ENCODE results near the gene APC2. TPM values are rescaled to one million over a fixed set of nuclear protein-coding genes. Genes with fewer than 3 reads are reported as not detected.

The APC2 gene
- total and polyA plus RNA-seq, 12 donors, result 0.06 to 12.9 (median 0.77) TPM

GRCh38 chr19:1495051-1495798 lies 45.3 kb downstream of the APC2 start:
- no peak overlapping the region for H3K4me3 ChIP-seq
- TF ChIP-seq CTCF (IDR thresholded peaks at IDR 0.05) (no peak), POLR2A (IDR thresholded peaks at IDR 0.05) (no peak)
- peaks cover 23 to 25% of the 10 kb centered on the region in 2 donors for H3K4me1 ChIP-seq (replicated peaks in 1 of 2)
- no peaks in the 10 kb centered on the region for H3K27me3 ChIP-seq
- no peak overlapping the region for H3K27ac ChIP-seq
- no peaks in the 10 kb centered on the region for H3K36me3 ChIP-seq (replicated peaks in 1 of 2)
- intact Hi-C loops (cut with DNase I), result no loop called here
- H3K9me3 ChIP-seq (replicated peaks in 1 of 3), result no peaks in the 10 kb centered on the region
- no peak for DNase-seq
- WGBS, 4 donors, result 86 to 93% (median 88%) methylated on average over 8 to 37 of the region's 37 CpGs

DNA sequence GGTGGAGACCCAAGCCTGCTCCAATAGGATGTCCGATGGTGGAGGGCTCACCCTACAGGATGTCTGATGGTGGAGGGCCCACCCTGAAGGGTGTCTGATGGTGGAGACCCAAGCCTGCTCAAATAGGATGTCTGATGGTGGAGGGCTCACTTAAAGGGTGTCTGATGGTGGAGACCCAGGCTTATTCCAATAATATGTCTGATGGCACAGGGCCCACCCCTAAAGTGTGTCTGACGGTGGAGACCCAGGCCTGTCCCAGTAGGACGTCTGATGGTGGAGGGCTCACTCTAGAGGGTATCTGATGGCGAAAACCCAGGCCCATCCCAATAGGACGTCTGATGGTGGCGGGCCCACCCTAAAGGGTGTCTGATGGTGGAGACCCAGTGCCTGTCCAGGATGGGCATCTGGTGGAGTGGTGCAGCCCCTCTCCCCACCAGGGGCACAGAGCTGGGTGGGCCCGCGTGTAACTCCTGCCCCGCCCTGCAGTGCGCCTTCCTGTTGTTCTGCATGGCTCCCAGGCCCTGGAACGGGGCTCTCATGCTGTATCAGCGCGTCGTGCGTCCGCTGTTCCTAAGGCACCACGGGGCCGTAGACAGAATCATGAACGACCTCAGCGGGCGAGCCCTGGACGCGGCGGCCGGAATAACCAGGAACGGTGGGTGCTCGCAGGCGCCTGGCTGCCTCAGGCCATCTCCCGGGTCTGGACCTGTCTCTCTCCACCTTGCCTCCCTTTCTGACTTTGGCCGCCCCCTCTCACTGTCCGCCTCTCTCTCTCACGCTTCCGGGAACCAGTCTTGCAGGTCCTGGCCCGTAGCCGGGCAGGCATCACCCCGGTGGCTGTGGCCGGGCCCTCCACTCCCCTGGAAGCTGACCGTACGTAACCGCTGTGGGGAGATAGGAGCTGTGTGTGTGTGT lies 46.1 kb downstream of the APC2 start:
- intact Hi-C loops (cut with DNase I), result no loop called here
- Histone ChIP-seq H3K4me3 (no peak overlapping the region), H3K9me3 (replicated peaks in 1 of 3) (no peaks in the 10 kb centered on the region), H3K4me1 (replicated peaks in 1 of 2) (peaks cover 23 to 25% of the 10 kb centered on the region in 2 donors), H3K36me3 (replicated peaks in 1 of 2) (no peaks in the 10 kb centered on the region), H3K27ac (no peak overlapping the region), H3K27me3 (no peaks in the 10 kb centered on the region)
- WGBS, 4 donors, result 84 to 91% (median 87%) methylated on average over 23 to 40 of the region's 40 CpGs
- DNase-seq, result no peak
- TF ChIP-seq CTCF (IDR thresholded peaks at IDR 0.05), result no peak
- TF ChIP-seq POLR2A (IDR thresholded peaks at IDR 0.05), result no peak

GRCh38 chr19:1496714-1497577 lies 47.0 kb downstream of the APC2 start:
- Histone ChIP-seq H3K4me3 (no peak overlapping the region), H3K27me3 (no peaks in the 10 kb centered on the region), H3K4me1 (replicated peaks in 1 of 2) (peaks cover 14 to 19% of the 10 kb centered on the region in 2 donors), H3K36me3 (replicated peaks in 1 of 2) (no peaks in the 10 kb centered on the region), H3K27ac (no peak overlapping the region), H3K9me3 (replicated peaks in 1 of 3) (no peaks in the 10 kb centered on the region)
- DNase-seq, result no peak
- intact Hi-C loops (cut with DNase I), result no loop called here
- TF ChIP-seq CTCF (IDR thresholded peaks at IDR 0.05) (no peak), POLR2A (IDR thresholded peaks at IDR 0.05) (no peak)
- WGBS, 4 donors, result 77 to 82% (median 81%) methylated on average over 18 to 39 of the region's 39 CpGs
